Heart left ventricle (tissue), 16 donors: ENCODE measurements around the gene TTF2. TPM values are rescaled to one million over a fixed set of nuclear protein-coding genes. Genes with fewer than 3 reads are reported as not detected.

Experiments used
- ATAC-seq, 4 donors: fragments of 200-7000 bp; cut with Tn5 transposase; one replicate each; pipeline ENCODE4 v1.9.1; 2020 to 2022; ENCODE audit warnings: moderate library complexity in 4 of 4, mild to moderate bottlenecking in 3 of 4, moderate number of reproducible peaks in 1 of 4
- DNase-seq, 5 donors: peaks; one replicate each; pipeline ENCODE4 v3.0.0-alpha.2; 2020
- H3K27ac ChIP-seq, 12 donors: fragments of 200-600 bp; sonication (generic) in 4 of 12; one replicate each; pipeline versions ENCODE4 v1.5.0 to v1.8.0; 2016 to 2022; ENCODE audit warnings: mild to moderate bottlenecking in 2 of 12
- H3K27me3 ChIP-seq, 9 donors: fragments of 200-600 bp; sonication (generic) in 2 of 9; one replicate each; pipeline versions ENCODE4 v1.5.1 to v1.8.0; 2016 to 2022; ENCODE audit warnings: mild to moderate bottlenecking in 3 of 9
- H3K36me3 ChIP-seq, 9 donors: fragments of 200-600 bp; sonication (generic) in 2 of 9; one replicate each; pipeline versions ENCODE4 v1.5.0 to v1.8.0; 2018 to 2022; ENCODE audit warnings: mild to moderate bottlenecking in 2 of 9
- H3K4me1 ChIP-seq, 12 donors: fragments of 200-600 bp; sonication (generic) in 4 of 12; one replicate each; pipeline versions ENCODE4 v1.5.0 to v1.8.0; 2016 to 2022; ENCODE audit warnings: mild to moderate bottlenecking in 3 of 12
- H3K4me3 ChIP-seq, 12 donors: fragments of 200-600 bp; sonication (generic) in 4 of 12; one replicate each; pipeline versions ENCODE4 v1.5.0 to v1.8.0; 2017 to 2022; ENCODE audit warnings: mild to moderate bottlenecking in 9 of 12, moderate library complexity in 4 of 12
- H3K9me3 ChIP-seq, 12 donors: fragments of 200-600 bp; sonication (generic) in 4 of 12; one replicate each; pipeline versions ENCODE4 v1.5.0 to v1.8.0; 2016 to 2022; ENCODE audit warnings: mild to moderate bottlenecking in 1 of 12
- POLR2A ChIP-seq, 2 donors: fragments of 450-650 bp; IDR thresholded peaks; one replicate each; pipeline ENCODE4 v1.6.1; 2017; ENCODE audit warnings: antibody characterized with exemption in 2 of 2, mild to moderate bottlenecking in 2 of 2, moderate library complexity in 2 of 2
- WGBS, 4 donors: extraction: QIAGEN DNeasy Blood & Tissue Kit in 2 of 4; methylation state at CpG; one replicate each; pipeline versions ENCODE4 v1.1.5 to v1.1.7; 2013 to 2018; 5-methylcytosine and 5-hydroxymethylcytosine counted together
- intact Hi-C, 10 donors: fragments of 100-400 bp; cut with DNase I; formaldehyde crosslinking; loops; one replicate each; pipeline versions ENCODE4 v1.11.1 to v1.14.2; 2022
- polyA plus RNA-seq, 2 donors: library from polyadenylated mRNA; stranded (reverse); fragments of 200-250 nt; gene quantifications; one replicate each; pipeline ENCODE4 v1.2.3, GENCODE V29; 2013
- total RNA-seq, 9 donors: library from RNA; depleted of rRNA in 2 of 9; stranded (reverse); fragments of >200 nt in 2 of 9; fragmentation: NEBNext Ultra II Directional in 3 of 9; extraction: Animal tissue kit (Norgen Biotek cat#: 25700) in 3 of 9; gene quantifications; one replicate each; pipeline versions ENCODE4 v1.1.0 to v1.2.4, GENCODE V29; 2016 to 2023
- TF ChIP-seq, protein P1 (sequence below), 12 donors: fragments of 200-600 bp; sonication (generic) in 4 of 12; IDR thresholded peaks; one replicate each; pipeline versions ENCODE4 v1.5.0 to v1.8.0; 2018 to 2022; ENCODE audit warnings: antibody characterized with exemption in 12 of 12, mild to moderate bottlenecking in 5 of 12
- donor health status: ischemic (EF 13 %, LVEDD 7.1; RV severe dilation, severe dysfunction).
- donor health status: healthy with polysubstance abuse.
- donor health status: DM: no; HTN: yes; CAD: no.
- donor health status: DM: no; HTN: no; CAD: no.
- donor health status: ischemic (EF 25% LVEDD 6.9; RV normal size, moderate dysfunction).
- donor health status: ischemic (EF 25% LVEDD 5.7; RV mildly dilated, moderate dysfunction).
- donor health status: healthy.
- donor health status: DM: yes; HTN: yes; CAD: no.
- donor health status: ischemic (EF 35%, LVEDD 5.7; RV mildly dilated, moderate dysfunction).
- donor health status: nonischemic (EF 11% LVEDD 7.7; RV severe dilation, severe dysfunction).
- donor health status: DM: yes; HTN: yes; CAD: no.
- donor health status: PGD.
- donor health status: ischemic (EF 29% LVEDD 5.4; RV normal size, mild dysfunction).
- donor health status: nonischemic (EF 23%, LVEDD 6.1; RV moderate dilation, normal function).

The TTF2 gene
- total and polyA plus RNA-seq, 11 donors, result 1.2 to 20.7 (median 7.7) TPM

DNA sequence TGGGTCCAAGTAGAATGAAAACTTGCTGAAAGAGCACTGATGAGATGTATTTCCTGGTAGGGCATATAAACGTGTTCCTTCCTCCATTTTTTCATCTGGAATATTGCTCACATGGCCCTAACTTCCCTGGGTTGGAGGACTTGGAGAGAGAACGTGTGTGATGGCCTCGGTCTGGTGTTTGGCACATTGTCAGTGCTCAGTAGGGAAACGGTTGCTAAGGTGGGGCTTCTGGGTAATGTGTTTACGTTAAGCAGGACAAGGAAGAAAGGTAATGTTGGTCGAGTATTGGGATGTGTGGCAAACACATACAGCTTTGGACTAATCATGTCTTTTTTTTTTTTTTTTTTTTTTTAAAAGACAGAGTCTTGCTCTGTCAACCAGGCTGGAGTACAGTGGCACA, 6.2 kb downstream of the TTF2 start:
- Histone ChIP-seq H3K36me3 (peaks cover 0 to 17% (median 0%) of the 10 kb centered on the region in 9 donors), H3K27me3 (no peaks in the 10 kb centered on the region), H3K4me1 (peaks cover 0 to 10% (median 0%) of the 10 kb centered on the region in 12 donors), H3K27ac (no peak overlapping the region), H3K9me3 (no peaks in the 10 kb centered on the region), H3K4me3 (no peak overlapping the region)
- DNase-seq, result no peak
- ATAC-seq, result no peak
- intact Hi-C loops, result loop anchor here in 8 of 10 donors (2.0 to 10.0 kb wide), 7 partner anchors 56 to 691 kb away; partner anchors contain the start of genes TENT5C (in 1 of the 8) and TRIM45 (in 1 of the 8)
- WGBS, 4 donors, result 64 to 70% (median 67%) methylated on average over 6 of the region's 6 CpGs
- TF ChIP-seq, protein P1, sequence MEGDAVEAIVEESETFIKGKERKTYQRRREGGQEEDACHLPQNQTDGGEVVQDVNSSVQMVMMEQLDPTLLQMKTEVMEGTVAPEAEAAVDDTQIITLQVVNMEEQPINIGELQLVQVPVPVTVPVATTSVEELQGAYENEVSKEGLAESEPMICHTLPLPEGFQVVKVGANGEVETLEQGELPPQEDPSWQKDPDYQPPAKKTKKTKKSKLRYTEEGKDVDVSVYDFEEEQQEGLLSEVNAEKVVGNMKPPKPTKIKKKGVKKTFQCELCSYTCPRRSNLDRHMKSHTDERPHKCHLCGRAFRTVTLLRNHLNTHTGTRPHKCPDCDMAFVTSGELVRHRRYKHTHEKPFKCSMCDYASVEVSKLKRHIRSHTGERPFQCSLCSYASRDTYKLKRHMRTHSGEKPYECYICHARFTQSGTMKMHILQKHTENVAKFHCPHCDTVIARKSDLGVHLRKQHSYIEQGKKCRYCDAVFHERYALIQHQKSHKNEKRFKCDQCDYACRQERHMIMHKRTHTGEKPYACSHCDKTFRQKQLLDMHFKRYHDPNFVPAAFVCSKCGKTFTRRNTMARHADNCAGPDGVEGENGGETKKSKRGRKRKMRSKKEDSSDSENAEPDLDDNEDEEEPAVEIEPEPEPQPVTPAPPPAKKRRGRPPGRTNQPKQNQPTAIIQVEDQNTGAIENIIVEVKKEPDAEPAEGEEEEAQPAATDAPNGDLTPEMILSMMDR (IDR thresholded peaks at IDR 0.05), result no peak
- TF ChIP-seq POLR2A (IDR thresholded peaks at IDR 0.05), result no peak

DNA sequence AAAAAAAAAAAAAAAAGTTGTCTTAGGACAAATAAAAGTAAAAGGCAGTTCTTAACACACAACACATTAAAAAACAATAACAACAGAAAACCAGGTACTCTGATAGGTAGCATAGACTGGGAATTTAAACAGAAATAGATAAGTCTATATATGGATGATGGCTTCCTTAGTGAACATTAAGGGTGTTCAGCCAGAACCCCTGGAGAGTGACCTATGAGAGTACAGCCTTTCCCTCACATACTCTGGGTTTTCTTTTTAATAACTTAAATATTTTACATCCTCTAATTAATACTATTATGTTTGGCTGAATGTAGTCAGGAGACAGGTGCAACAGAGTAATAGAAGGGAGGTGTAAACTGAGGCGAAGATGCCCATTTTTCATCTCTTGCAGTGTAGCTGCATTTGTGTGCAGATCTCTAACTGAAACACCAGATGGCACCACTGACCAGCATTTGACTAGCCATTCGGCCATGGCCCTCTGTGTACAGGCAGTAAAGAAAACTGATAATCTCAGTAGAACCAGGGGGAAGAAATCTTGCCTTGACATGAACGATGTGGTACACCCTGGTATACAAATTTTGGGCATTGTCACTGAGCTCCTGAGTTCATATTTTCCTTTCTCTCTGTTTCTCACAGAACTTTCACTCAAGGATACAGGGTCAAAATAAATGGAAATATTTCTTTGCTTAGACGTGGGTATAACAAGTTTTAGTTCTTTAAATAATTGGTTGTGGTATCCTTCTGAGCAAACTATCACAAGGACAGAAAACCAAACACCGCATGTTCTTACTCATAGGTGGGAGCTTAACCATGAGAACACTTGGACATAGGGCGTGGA, 7.6 kb downstream of the TTF2 start:
- no peaks in the 10 kb centered on the region for H3K27me3 ChIP-seq
- TF ChIP-seq POLR2A (IDR thresholded peaks at IDR 0.05), result no peak
- TF ChIP-seq, protein P1 (IDR thresholded peaks at IDR 0.05), result peak; percentile 65 to 88 (median 79)
- DNase-seq, result peak; percentile 43 to 64 (median 47)
- H3K27ac ChIP-seq, result no peak overlapping the region
- H3K4me1 ChIP-seq, result no peaks in the 10 kb centered on the region
- peak; percentile 58 to 92 (median 90) for ATAC-seq
- H3K9me3 ChIP-seq, result no peaks in the 10 kb centered on the region
- WGBS, 4 donors, result 58 to 69% (median 61%) methylated on average over 6 of the region's 6 CpGs
- no peak overlapping the region for H3K4me3 ChIP-seq
- H3K36me3 ChIP-seq, result peaks cover 0 to 16% (median 0%) of the 10 kb centered on the region in 9 donors
- intact Hi-C loops, result loop anchor here (1.0 to 10.0 kb wide), 12 partner anchors 53 to 690 kb away; partner anchors contain the start of genes TRIM45 (in 2 of the 10) and TENT5C (in 1 of the 10)

DNA sequence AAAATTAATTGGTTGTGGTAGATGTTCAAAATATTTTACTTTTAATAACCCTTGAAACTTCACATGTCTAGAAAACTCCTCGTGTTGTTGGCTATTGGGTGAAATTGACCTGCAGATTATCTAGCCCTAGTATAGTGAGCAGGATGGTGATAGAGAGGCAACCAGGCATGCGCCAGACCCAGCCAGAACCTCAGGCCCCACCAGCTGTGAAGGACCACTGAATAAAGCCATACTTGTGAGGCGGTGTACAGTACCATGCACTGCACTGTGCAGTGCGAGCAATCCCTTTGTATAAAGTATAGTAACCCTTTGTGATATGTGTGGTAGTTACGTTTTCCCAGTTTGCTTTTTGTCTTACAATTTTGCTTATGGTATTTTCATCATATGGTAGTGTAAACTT, 8.5 kb downstream of the TTF2 start:
- Histone ChIP-seq H3K27me3 (no peaks in the 10 kb centered on the region), H3K36me3 (peaks cover 0 to 18% (median 0%) of the 10 kb centered on the region in 9 donors), H3K9me3 (no peaks in the 10 kb centered on the region), H3K4me3 (no peak overlapping the region), H3K4me1 (no peaks in the 10 kb centered on the region), H3K27ac (no peak overlapping the region)
- ATAC-seq (peak in 1 of 4 donors; percentile 34), DNase-seq (no peak)
- WGBS, 4 donors, result 90 to 95% (median 94%) methylated on average over 5 of the region's 5 CpGs
- intact Hi-C loops, result loop anchor here (1.0 to 10.0 kb wide), 11 partner anchors 52 to 689 kb away; partner anchors contain the start of genes TRIM45 (in 2 of the 10) and TENT5C (in 1 of the 10)
- TF ChIP-seq, protein P1 (IDR thresholded peaks at IDR 0.05), result no peak
- no peak for TF ChIP-seq POLR2A (IDR thresholded peaks at IDR 0.05)

DNA sequence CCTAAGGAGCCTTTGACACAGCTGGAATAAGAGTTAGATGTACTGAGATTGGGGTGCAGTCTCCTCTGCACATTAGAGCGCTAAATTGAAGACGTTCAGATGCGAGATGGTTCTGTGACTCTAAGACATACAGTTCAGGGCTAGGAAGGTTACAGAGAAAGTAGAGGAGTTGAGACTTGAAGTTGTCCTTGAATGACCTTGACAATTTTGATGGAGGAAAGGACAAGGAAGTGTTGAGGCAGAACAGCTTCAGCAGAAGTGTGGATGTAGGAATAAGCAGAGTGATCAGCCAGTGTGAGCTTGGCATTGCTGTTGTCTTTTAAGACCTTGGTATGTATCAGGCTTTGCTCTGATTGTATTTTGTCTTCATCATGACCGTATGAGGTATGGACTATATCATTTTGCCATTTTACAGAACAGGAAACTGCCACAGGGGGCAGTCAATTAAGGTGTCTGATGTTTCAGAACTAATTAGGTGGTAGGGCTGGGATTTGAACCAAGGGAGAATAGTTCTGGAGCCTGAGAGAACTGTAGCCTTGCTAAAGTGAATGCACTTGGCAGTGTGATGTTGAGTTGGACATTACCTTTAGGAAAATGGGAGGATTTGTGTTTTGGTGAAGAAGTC, 9.2 kb downstream of the TTF2 start:
- intact Hi-C loops, result loop anchor here (2.0 to 10.0 kb wide), 10 partner anchors 51 to 688 kb away; partner anchors contain the start of genes TRIM45 (in 2 of the 10) and TENT5C (in 1 of the 10)
- ATAC-seq (no peak), DNase-seq (no peak)
- Histone ChIP-seq H3K27ac (no peak overlapping the region), H3K9me3 (no peaks in the 10 kb centered on the region), H3K4me3 (no peak overlapping the region), H3K36me3 (peaks cover 0 to 20% (median 3%) of the 10 kb centered on the region in 9 donors), H3K4me1 (no peaks in the 10 kb centered on the region), H3K27me3 (no peaks in the 10 kb centered on the region)
- WGBS, 4 donors, result 84 to 89% (median 87%) methylated on average over 4 of the region's 4 CpGs
- TF ChIP-seq, protein P1 (IDR thresholded peaks at IDR 0.05), result no peak
- no peak for TF ChIP-seq POLR2A (IDR thresholded peaks at IDR 0.05)
